Activated naive CD8-positive, alpha-beta T cell treated with anti-CD3 and anti-CD28 coated beads, Interleukin-2, amount 10 ng/mL, durations not matched to agents 7 days and 5 days (primary cell): ENCODE measurements around the gene EMC1. TPM values are rescaled to one million over a fixed set of nuclear protein-coding genes. Genes with fewer than 3 reads are reported as not detected.
"Not testable (repeated sequence)": the region's sequence is repeated elsewhere in the genome, so short reads cannot be mapped to it uniquely, and the experiment has no call there.

Source experiments
- ATAC-seq: fragments of 150-1000 bp; cut with Tn5 transposase; one replicate; pipeline ENCODE4 v1.10.0; 2021; ENCODE audit warnings: low read depth, moderate library complexity
- POLR2A ChIA-PET: fragments of 350-600 bp; sonication (Branson Sonifier 250); formaldehyde crosslinking; loops from one replicate; lab custom pipeline; 2021; ENCODE audit warnings: antibody characterized with exemption; lab: Charles Lee
- DNase-seq: peaks from one replicate; pipeline ENCODE4 v3.0.0; 2021
- H3K27ac Mint-ChIP-seq: one replicate; pipeline ENCODE4 v1.8.0; 2022; ENCODE audit warnings: mild to moderate bottlenecking, mixed read lengths
- H3K27me3 Mint-ChIP-seq: one replicate; pipeline ENCODE4 v1.8.0; 2022; ENCODE audit warnings: mild to moderate bottlenecking, moderate library complexity, mixed read lengths
- H3K36me3 Mint-ChIP-seq: one replicate; pipeline ENCODE4 v1.8.0; 2021; ENCODE audit warnings: mild to moderate bottlenecking, mixed read lengths
- H3K4me1 Mint-ChIP-seq: one replicate; pipeline ENCODE4 v1.8.0; 2021; ENCODE audit warnings: mixed read lengths
- H3K4me3 Mint-ChIP-seq: one replicate; pipeline ENCODE4 v1.8.0; 2022; ENCODE audit warnings: mild to moderate bottlenecking, moderate library complexity, mixed read lengths
- H3K9me3 Mint-ChIP-seq: one replicate; pipeline ENCODE4 v1.8.0; 2021; ENCODE audit warnings: mixed read lengths
- total RNA-seq, 2 experiments: library from RNA; stranded (reverse); gene quantifications; one replicate each; pipeline ENCODE4 v1.2.3, GENCODE V29; 2021

Gene EMC1
- 10 to 100 TPM; 35.6 to 37.0 TPM for total RNA-seq

DNA sequence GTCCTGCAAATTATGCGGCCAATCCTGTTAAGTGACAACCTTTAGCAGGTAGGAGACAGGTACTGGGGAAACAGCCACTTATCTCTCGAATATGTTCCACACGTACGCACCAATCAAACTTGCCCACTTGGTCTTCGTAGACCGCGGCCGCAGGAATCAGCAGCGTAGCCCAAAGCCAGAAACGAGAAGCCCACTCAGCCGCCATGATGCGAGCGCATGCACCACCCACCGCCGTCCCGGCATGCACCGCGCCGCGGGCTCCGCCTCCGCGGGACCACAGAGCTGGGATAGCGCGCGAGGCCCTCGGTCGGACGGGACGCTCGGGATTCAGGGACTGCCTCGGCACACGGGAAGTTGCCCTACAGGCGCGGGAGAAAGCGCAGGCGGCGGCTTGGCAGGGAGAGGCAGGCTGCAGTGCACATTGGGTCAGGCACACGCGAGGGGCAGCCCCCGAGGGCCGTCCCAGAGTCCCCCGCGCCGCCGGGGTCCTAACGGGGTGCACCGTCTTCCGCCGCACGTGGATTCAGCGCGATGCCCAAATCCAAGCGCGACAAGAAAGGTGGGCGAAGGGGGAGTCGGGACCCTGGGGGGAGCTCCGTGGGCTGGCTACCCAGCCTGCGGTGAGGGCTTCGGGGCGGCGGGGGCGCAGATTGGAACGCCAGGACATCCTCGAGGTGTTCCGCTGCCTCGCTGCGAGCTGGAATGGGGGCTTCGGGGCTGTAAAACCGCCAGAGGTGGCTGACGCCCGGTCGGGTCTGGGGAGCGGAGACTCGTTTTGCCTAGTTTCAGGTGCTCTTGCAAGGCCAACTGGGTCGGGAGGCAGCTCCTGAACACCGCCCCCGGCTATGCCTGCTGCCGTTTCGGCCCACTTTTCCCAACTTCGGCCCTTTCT is at the start of gene EMC1, which contains the start of gene MRTO4:
Gene EMC1 (minus strand): TSS at position 220 of the 892 bp plus-strand sequence. CDS start 15 bp downstream, at position 205.
Gene MRTO4 (plus strand): TSS at position 501 of the 892 bp plus-strand sequence. CDS start 31 bp downstream, at position 532.
- DNase-seq (peak; percentile 98), ATAC-seq (peak; percentile 89)
- POLR2A ChIA-PET, result interaction anchor here (0.9 to 1.5 kb wide), 7 partner anchors 13 to 397 kb away, joined by 3 to 5 read pairs (median 4); no protein-coding TSS in a partner anchor
- Mint-ChIP-seq H3K27me3 (no peaks in the 10 kb centered on the region), H3K9me3 (no peaks in the 10 kb centered on the region), H3K27ac (peak within 1 kb of the TSS; percentile 92), H3K36me3 (peaks cover 2% of the 10 kb centered on the region), H3K4me1 (peaks cover 21% of the 10 kb centered on the region), H3K4me3 (peak within 1 kb of the TSS; percentile 92)

DNA sequence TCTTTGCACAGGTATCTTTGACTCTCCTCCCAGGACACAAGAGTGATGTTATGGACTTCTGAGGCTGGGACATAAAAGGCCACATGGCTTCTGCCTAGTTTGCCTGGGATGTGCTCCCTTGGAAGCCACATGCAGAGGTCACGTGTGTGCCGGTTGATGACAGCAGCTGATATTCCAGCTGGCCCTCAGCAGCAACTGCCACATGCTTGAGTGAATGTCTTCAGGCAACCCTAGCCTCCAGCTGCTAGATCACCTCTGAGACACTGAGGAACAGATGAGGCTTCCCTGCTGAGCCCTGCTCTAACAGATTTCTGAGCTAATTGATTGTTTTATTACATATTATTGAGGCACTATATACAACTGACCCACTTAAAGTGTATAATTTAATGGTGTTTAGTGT is 48.9 kb upstream of the EMC1 start:
- ATAC-seq, result no peak
- H3K4me1 Mint-ChIP-seq, result no peaks in the 10 kb centered on the region
- POLR2A ChIA-PET, result no interaction called here
- no peak for DNase-seq
- no peak overlapping the region for H3K4me3 Mint-ChIP-seq
- H3K9me3 Mint-ChIP-seq, result peaks cover 7% of the 10 kb centered on the region
- H3K36me3 Mint-ChIP-seq, result peaks cover 17% of the 10 kb centered on the region
- H3K27me3 Mint-ChIP-seq, result no peaks in the 10 kb centered on the region
- H3K27ac Mint-ChIP-seq, result no peak overlapping the region

- no peak overlapping the region for H3K4me3 Mint-ChIP-seq
- POLR2A ChIA-PET, result no interaction called here
- no peak for ATAC-seq
- no peak for DNase-seq
- H3K9me3 Mint-ChIP-seq, result peaks cover 18% of the 10 kb centered on the region
- H3K36me3 Mint-ChIP-seq, result peaks cover 8% of the 10 kb centered on the region
- peaks cover 5% of the 10 kb centered on the region for H3K27me3 Mint-ChIP-seq
- no peak overlapping the region for H3K27ac Mint-ChIP-seq
- H3K4me1 Mint-ChIP-seq, result no peaks in the 10 kb centered on the region
Observed at GRCh38 chr1:19294638-19295037, 43.3 kb upstream of the EMC1 start.

DNA sequence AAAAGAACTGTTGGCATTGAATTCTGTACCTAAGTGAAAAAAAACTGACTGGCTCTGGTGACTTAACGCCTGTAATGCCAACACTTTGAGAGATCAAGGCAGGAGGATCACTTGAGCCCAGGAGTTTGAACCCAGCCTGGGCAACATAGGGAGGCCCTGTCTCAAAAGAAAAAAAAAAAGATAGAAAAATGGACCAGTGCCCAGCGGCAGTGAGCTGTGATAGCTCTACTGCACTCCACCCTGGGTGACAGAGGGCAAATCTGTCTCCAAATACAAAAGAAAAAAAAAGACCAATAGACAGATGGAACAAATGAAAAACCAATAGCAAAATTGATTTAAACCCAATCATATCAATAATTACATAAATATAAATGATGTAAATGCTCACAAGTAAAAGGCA is 37.9 kb upstream of the EMC1 start:
- Mint-ChIP-seq H3K9me3 (peaks cover 3% of the 10 kb centered on the region), H3K27me3 (peaks cover 20% of the 10 kb centered on the region), H3K36me3 (peaks cover 9% of the 10 kb centered on the region), H3K4me3 (peak overlapping the region; percentile 55), H3K4me1 (peaks cover 6% of the 10 kb centered on the region), H3K27ac (no peak overlapping the region)
- DNase-seq (no peak), ATAC-seq (no peak)
- POLR2A ChIA-PET, result no interaction called here

GRCh38 chr1:19288324-19289241 is 37.3 kb upstream of the EMC1 start, which contains the start of gene AKR7A3:
Gene AKR7A3, minus strand, starts transcription at chr1:19288770. Its CDS starts 61 bp downstream, at chr1:19288709.
- POLR2A ChIA-PET, H3K4me1 Mint-ChIP-seq, H3K27ac Mint-ChIP-seq, H3K9me3 Mint-ChIP-seq, H3K36me3 Mint-ChIP-seq: not testable (repeated sequence)
- DNase-seq (peak; percentile 72), ATAC-seq (peak; percentile 90)
- Mint-ChIP-seq H3K4me3 (peak within 1 kb of the TSS; percentile 55), H3K27me3 (peaks cover 20% of the 10 kb centered on the region)

- peak overlapping the region; percentile 21 for H3K4me3 Mint-ChIP-seq
Observed at GRCh38 chr1:19287436-19288185, 36.3 kb upstream of the EMC1 start.

GRCh38 chr1:19285807-19286206 is 34.5 kb upstream of the EMC1 start:
- H3K36me3 Mint-ChIP-seq, H3K27ac Mint-ChIP-seq, H3K4me1 Mint-ChIP-seq, H3K9me3 Mint-ChIP-seq, DNase-seq, H3K4me3 Mint-ChIP-seq, POLR2A ChIA-PET, ATAC-seq: not testable (repeated sequence)
- H3K27me3 Mint-ChIP-seq, result peaks cover 18% of the 10 kb centered on the region

More at GRCh38 chr1:19287436-19288185, 36.3 kb upstream of the EMC1 start:
- H3K36me3 Mint-ChIP-seq, result peaks cover 8% of the 10 kb centered on the region
- no peaks in the 10 kb centered on the region for H3K9me3 Mint-ChIP-seq
- ATAC-seq, result no peak
- POLR2A ChIA-PET, result no interaction called here
- H3K4me1 Mint-ChIP-seq, result peaks cover 6% of the 10 kb centered on the region
- peaks cover 18% of the 10 kb centered on the region for H3K27me3 Mint-ChIP-seq
- DNase-seq, result no peak
- H3K27ac Mint-ChIP-seq, result no peak overlapping the region

GRCh38 chr1:19285366-19285765 is 34.0 kb upstream of the EMC1 start:
- H3K36me3 Mint-ChIP-seq, DNase-seq, POLR2A ChIA-PET, ATAC-seq, H3K9me3 Mint-ChIP-seq, H3K4me3 Mint-ChIP-seq, H3K4me1 Mint-ChIP-seq, H3K27ac Mint-ChIP-seq: not testable (repeated sequence)
- H3K27me3 Mint-ChIP-seq, result peaks cover 18% of the 10 kb centered on the region

DNA sequence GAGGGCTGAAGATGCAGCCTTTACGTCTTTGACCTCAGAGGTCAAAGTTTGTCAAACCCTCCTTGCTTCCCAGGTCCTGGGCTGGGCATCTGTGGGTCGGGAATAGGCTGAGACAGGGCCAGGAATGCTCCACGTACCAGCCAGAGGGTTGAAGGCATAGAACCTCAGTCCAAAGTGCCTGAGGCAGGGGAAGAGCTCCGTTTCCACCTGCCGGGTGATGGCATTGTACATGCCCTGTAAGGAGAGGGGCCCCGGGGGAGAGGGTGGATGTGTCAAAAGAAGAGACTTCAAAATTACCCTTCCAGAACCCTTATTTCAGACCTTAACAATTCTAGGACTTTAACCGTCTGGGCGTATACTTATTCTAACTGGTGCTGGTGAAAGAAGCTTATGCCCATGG is 33.6 kb upstream of the EMC1 start:
- Mint-ChIP-seq H3K9me3 (no peaks in the 10 kb centered on the region), H3K36me3 (peaks cover 3% of the 10 kb centered on the region), H3K4me1 (peaks cover 6% of the 10 kb centered on the region), H3K27me3 (peaks cover 18% of the 10 kb centered on the region), H3K4me3 (no peak overlapping the region), H3K27ac (no peak overlapping the region)
- POLR2A ChIA-PET, result no interaction called here
- no peak for DNase-seq
- ATAC-seq, result no peak

DNA sequence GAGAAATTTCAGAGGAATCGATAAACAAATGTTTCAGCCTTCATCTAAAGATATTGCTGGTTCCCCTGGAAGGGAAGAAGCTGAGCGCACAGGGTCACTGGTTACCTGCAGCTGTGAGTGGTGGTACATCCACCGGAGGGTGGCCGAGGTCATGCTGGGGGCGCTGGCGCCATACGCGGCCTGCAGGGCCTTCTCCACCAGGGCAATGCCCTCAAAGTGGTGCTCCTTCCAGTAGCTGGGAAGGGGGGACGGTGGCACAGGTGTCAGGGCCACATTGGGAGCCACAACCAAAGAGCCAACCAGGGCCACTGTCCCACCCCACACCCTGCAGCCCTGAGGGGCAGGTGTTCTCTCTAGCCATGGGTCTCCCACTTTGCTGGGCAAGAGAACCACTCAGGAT is 32.6 kb upstream of the EMC1 start:
- peaks cover 3% of the 10 kb centered on the region for H3K4me1 Mint-ChIP-seq
- no peak overlapping the region for H3K4me3 Mint-ChIP-seq
- no peak overlapping the region for H3K27ac Mint-ChIP-seq
- POLR2A ChIA-PET, result no interaction called here
- peaks cover 10% of the 10 kb centered on the region for H3K27me3 Mint-ChIP-seq
- no peaks in the 10 kb centered on the region for H3K9me3 Mint-ChIP-seq
- ATAC-seq (no peak), DNase-seq (no peak)
- no peaks in the 10 kb centered on the region for H3K36me3 Mint-ChIP-seq

GRCh38 chr1:19274636-19275035 is 23.3 kb upstream of the EMC1 start:
- H3K4me1 Mint-ChIP-seq, result peaks cover 3% of the 10 kb centered on the region
- H3K9me3 Mint-ChIP-seq, result peaks cover 6% of the 10 kb centered on the region
- DNase-seq, result no peak
- no peak for ATAC-seq
- H3K27me3 Mint-ChIP-seq, result peaks cover 40% of the 10 kb centered on the region
- H3K27ac Mint-ChIP-seq, result no peak overlapping the region
- peak overlapping the region; percentile 8 for H3K4me3 Mint-ChIP-seq
- POLR2A ChIA-PET, result no interaction called here
- peaks cover 11% of the 10 kb centered on the region for H3K36me3 Mint-ChIP-seq

DNA sequence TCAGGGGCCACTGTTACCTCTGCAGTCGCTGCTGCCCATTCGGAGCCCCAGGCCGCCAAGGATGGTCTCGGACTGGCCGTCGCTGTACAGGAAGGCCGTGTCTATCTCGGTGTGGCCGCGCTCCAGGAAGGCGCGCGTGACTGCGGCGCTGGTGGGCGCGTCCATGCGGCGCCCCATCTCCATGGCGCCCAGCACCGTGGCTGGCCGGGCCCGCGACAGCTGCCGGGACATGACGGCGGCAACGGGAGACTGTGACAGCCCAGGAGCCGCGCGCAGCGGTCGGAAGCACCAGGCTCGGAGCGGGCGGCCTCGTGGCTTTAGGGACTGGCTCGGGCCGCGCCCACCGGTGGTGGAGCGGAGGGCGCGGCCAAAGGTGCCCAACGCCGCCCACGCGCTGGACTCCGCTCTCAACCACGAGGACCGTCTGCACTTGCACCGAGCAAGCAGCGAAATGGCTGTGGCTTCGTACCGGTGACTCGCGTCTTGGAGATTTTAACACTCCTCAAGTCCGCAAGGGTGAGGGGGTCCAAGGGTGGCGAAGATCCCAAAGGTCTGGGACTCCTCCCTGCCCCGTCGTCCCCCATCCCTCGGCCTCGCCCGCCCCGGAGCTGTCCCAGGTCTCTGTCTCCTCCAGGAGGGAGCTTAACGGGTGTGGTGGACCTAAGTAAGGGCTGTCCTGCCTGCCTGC is 22.7 kb upstream of the EMC1 start:
- H3K27me3 Mint-ChIP-seq, result peaks cover 39% of the 10 kb centered on the region
- DNase-seq, H3K9me3 Mint-ChIP-seq, H3K27ac Mint-ChIP-seq, POLR2A ChIA-PET, H3K4me1 Mint-ChIP-seq: not testable (repeated sequence)
- ATAC-seq, result peak; percentile 52
- H3K4me3 Mint-ChIP-seq, result peak overlapping the region; percentile 8
- peaks cover 11% of the 10 kb centered on the region for H3K36me3 Mint-ChIP-seq
